Measurements from ENCODE around the gene ZBTB11.
"Not testable (repeated sequence)": the region's sequence is repeated elsewhere in the genome, so short reads cannot be mapped to it uniquely, and the experiment has no call there.

Gene ZBTB11

GRCh38 chr3:101687142-101687931 lies 10.4 kb upstream of the ZBTB11 start:
- DNase-seq (ENCODE audit: low read depth), result no peak
- peak overlapping the region; percentile 89 for H3K4me3 ChIP-seq (ENCODE audit: low read depth, low read length)
- no peak for TF ChIP-seq CTCF (IDR thresholded peaks at IDR 0.05; ENCODE audit: low read depth, low read length, missing control alignments)
- in situ Hi-C loops (cut with HindIII; ENCODE audit: low sequenced_read_pairs), result no loop called here

DNA sequence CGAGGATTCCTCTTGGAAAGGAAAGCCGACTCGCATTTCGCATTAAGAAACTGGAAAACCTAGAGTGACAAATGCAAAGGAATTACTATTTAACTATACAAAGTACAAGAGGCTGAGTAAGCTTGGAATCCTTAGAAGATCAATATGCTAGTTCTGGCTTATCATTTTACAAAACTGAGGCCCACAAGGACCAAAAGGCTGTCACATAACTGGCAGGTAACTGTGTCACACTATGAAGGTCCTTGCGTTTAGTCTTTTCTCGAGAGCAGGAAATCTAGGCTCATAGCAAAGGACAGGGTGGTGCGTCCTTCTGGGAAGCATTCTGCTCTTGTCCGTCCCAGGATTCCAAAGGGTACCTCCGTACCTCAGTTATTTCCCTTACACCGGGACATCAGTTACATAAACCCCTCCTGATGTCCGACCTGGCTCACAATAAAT lies 9.0 kb upstream of the ZBTB11 start:
- TF ChIP-seq CTCF (IDR thresholded peaks at IDR 0.05; ENCODE audit: low read depth, low read length, missing control alignments), result no peak
- H3K4me3 ChIP-seq (ENCODE audit: low read depth, low read length), result peak overlapping the region; percentile 89
- no peak for DNase-seq (ENCODE audit: low read depth)
- in situ Hi-C loops (cut with HindIII; ENCODE audit: low sequenced_read_pairs), result no loop called here

DNA sequence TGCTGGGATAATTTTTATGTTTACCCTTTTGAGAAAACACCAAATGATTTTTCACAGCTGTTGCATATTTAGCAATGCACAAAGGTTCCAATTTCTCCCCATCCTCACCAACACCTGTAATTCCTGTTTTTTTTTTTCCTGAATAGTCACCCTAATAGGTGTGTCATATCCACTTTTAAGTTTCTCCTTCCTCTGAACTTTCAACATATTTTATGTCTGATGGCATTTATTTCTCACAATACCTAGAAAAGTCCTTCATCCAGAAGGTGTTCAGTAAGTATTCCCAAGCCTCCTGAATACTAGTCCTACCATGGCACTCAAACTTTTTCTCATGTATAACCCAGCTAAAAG lies 8.1 kb upstream of the ZBTB11 start:
- in situ Hi-C loops (cut with HindIII; ENCODE audit: low sequenced_read_pairs), result no loop called here
- H3K4me3 ChIP-seq (ENCODE audit: low read depth, low read length), result peak overlapping the region; percentile 89
- no peak for DNase-seq (ENCODE audit: low read depth)
- no peak for TF ChIP-seq CTCF (IDR thresholded peaks at IDR 0.05; ENCODE audit: low read depth, low read length, missing control alignments)

- no peak for DNase-seq (ENCODE audit: low read depth)
- no peak overlapping the region for H3K4me3 ChIP-seq (ENCODE audit: low read depth, low read length)
- in situ Hi-C loops (cut with HindIII; ENCODE audit: low sequenced_read_pairs), result no loop called here
- no peak for TF ChIP-seq CTCF (IDR thresholded peaks at IDR 0.05; ENCODE audit: low read depth, low read length, missing control alignments)
Observed at GRCh38 chr3:101680466-101680865, 3.5 kb upstream of the ZBTB11 start.

- in situ Hi-C loops (cut with HindIII; ENCODE audit: low sequenced_read_pairs); DNase-seq (ENCODE audit: low read depth); H3K4me3 ChIP-seq (ENCODE audit: low read depth, low read length): not testable (repeated sequence)
Observed at GRCh38 chr3:101678837-101679236, 1.9 kb upstream of the ZBTB11 start.

- no peak for DNase-seq (ENCODE audit: low read depth)
- in situ Hi-C loops (cut with HindIII; ENCODE audit: low sequenced_read_pairs), result no loop called here
- TF ChIP-seq CTCF (IDR thresholded peaks at IDR 0.05; ENCODE audit: low read depth, low read length, missing control alignments), result no peak
Observed at GRCh38 chr3:101677436-101678286, 729 bp upstream of the ZBTB11 start.

More at GRCh38 chr3:101677436-101678286, 729 bp upstream of the ZBTB11 start:
- peak overlapping the region; percentile 33 for H3K4me3 ChIP-seq (ENCODE audit: low read depth, low read length)
